DOHH2 (cell line): ENCODE measurements around the gene CREB3L2.

Source experiments
- EZH2phosphoT487 ChIP-seq: fragments of 200-600 bp; sonication (generic); IDR thresholded peaks from 2 replicates; pipeline ENCODE4 v1.6.1; 2017; ENCODE audit warnings: borderline replicate concordance, mild to moderate bottlenecking, antibody characterized with exemption, low read length, moderate library complexity, mixed read lengths
- TF ChIP-seq, protein P1 (sequence below): fragments of 200-600 bp; sonication (generic); IDR thresholded peaks from one replicate; pipeline ENCODE4 v1.5.1; 2014; ENCODE audit warnings: antibody characterized with exemption, mild to moderate bottlenecking, low read depth, low read length; ENCODE audit not compliant: poor library complexity, severe bottlenecking

- TF ChIP-seq, protein P1, sequence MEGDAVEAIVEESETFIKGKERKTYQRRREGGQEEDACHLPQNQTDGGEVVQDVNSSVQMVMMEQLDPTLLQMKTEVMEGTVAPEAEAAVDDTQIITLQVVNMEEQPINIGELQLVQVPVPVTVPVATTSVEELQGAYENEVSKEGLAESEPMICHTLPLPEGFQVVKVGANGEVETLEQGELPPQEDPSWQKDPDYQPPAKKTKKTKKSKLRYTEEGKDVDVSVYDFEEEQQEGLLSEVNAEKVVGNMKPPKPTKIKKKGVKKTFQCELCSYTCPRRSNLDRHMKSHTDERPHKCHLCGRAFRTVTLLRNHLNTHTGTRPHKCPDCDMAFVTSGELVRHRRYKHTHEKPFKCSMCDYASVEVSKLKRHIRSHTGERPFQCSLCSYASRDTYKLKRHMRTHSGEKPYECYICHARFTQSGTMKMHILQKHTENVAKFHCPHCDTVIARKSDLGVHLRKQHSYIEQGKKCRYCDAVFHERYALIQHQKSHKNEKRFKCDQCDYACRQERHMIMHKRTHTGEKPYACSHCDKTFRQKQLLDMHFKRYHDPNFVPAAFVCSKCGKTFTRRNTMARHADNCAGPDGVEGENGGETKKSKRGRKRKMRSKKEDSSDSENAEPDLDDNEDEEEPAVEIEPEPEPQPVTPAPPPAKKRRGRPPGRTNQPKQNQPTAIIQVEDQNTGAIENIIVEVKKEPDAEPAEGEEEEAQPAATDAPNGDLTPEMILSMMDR = no peak
- no peak for TF ChIP-seq EZH2phosphoT487
Measured at GRCh38 chr7:137994216-137994615, 7.7 kb downstream of the CREB3L2 start.
